Mesothelial cell of epicardium (in vitro differentiated cells): ENCODE results near the gene NCKAP5. TPM values are rescaled to one million over a fixed set of nuclear protein-coding genes. Genes with fewer than 3 reads are reported as not detected.

Source experiments
- DNase-seq, 2 experiments: peaks; one replicate each; pipeline ENCODE4 v3.0.0; 2021; ENCODE audit warnings: low spot score in 2 of 2; ENCODE audit not compliant: unreplicated experiment in 2 of 2
- H3K27ac Mint-ChIP-seq: 2 replicates; pipeline ENCODE4 v1.8.0; 2021; ENCODE audit warnings: mixed read lengths
- H3K27me3 Mint-ChIP-seq: 2 replicates; pipeline ENCODE4 v1.8.0; 2021; ENCODE audit warnings: low read depth, mixed read lengths
- H3K36me3 Mint-ChIP-seq: 2 replicates; pipeline ENCODE4 v1.8.0; 2021; ENCODE audit warnings: mixed read lengths
- H3K4me1 Mint-ChIP-seq: 2 replicates; pipeline ENCODE4 v1.8.0; 2021; ENCODE audit warnings: mixed read lengths
- H3K4me3 Mint-ChIP-seq: 2 replicates; pipeline ENCODE4 v1.8.0; 2021; ENCODE audit warnings: mild to moderate bottlenecking, moderate library complexity, mixed read lengths
- H3K9me3 Mint-ChIP-seq: 2 replicates; pipeline ENCODE4 v1.8.0; 2021; ENCODE audit warnings: mixed read lengths
- CTCF ChIP-seq: fragments of 200-600 bp; sonication (generic); IDR thresholded peaks from one replicate; pipeline ENCODE4 v1.5.0; 2021; ENCODE audit warnings: antibody characterized with exemption; ENCODE audit not compliant: unreplicated experiment
- total RNA-seq: library from RNA; stranded (reverse); gene quantifications from 3 replicates; pipeline ENCODE4 v1.2.1, GENCODE V29; 2021

Gene NCKAP5
- total RNA-seq, 1 donor from 2014 or later = 2.1 TPM

- Mint-ChIP-seq H3K36me3 (no peaks in the 10 kb centered on the region), H3K4me3 (no peak overlapping the region), H3K9me3 (no peaks in the 10 kb centered on the region), H3K4me1 (peaks cover 4% of the 10 kb centered on the region), H3K27me3 (peaks cover 32% of the 10 kb centered on the region), H3K27ac (no peak overlapping the region)
- no peak for DNase-seq
- TF ChIP-seq CTCF = no peak
Observed at GRCh38 chr2:133411101-133411500, 157.2 kb downstream of the NCKAP5 start.

GRCh38 chr2:133409581-133410285 is 158.5 kb downstream of the NCKAP5 start:
- no peak for DNase-seq
- TF ChIP-seq CTCF = no peak
- peaks cover 5% of the 10 kb centered on the region for H3K4me1 Mint-ChIP-seq
- no peak overlapping the region for H3K27ac Mint-ChIP-seq
- no peaks in the 10 kb centered on the region for H3K9me3 Mint-ChIP-seq
- peaks cover 33% of the 10 kb centered on the region for H3K27me3 Mint-ChIP-seq
- H3K36me3 Mint-ChIP-seq = no peaks in the 10 kb centered on the region
- H3K4me3 Mint-ChIP-seq = no peak overlapping the region

GRCh38 chr2:133408671-133409070 is 159.6 kb downstream of the NCKAP5 start:
- Mint-ChIP-seq H3K27ac (no peak overlapping the region), H3K9me3 (no peaks in the 10 kb centered on the region), H3K4me3 (no peak overlapping the region), H3K27me3 (peaks cover 33% of the 10 kb centered on the region), H3K36me3 (no peaks in the 10 kb centered on the region), H3K4me1 (peaks cover 5% of the 10 kb centered on the region)
- TF ChIP-seq CTCF = no peak
- no peak for DNase-seq

GRCh38 chr2:133407341-133407740 is 160.9 kb downstream of the NCKAP5 start:
- Mint-ChIP-seq H3K36me3 (no peaks in the 10 kb centered on the region), H3K27me3 (peaks cover 33% of the 10 kb centered on the region), H3K4me1 (peaks cover 5% of the 10 kb centered on the region), H3K4me3 (no peak overlapping the region), H3K9me3 (no peaks in the 10 kb centered on the region), H3K27ac (no peak overlapping the region)
- no peak for DNase-seq
- no peak for TF ChIP-seq CTCF

GRCh38 chr2:133405252-133405651 is 163.0 kb downstream of the NCKAP5 start:
- Mint-ChIP-seq H3K27me3 (peaks cover 23% of the 10 kb centered on the region), H3K4me1 (peaks cover 5% of the 10 kb centered on the region), H3K27ac (no peak overlapping the region), H3K9me3 (no peaks in the 10 kb centered on the region), H3K36me3 (no peaks in the 10 kb centered on the region), H3K4me3 (no peak overlapping the region)
- TF ChIP-seq CTCF = no peak
- DNase-seq = no peak
